IMR-90 (cell line): Measurements from ENCODE around the gene ZNF546. TPM values are rescaled to one million over a fixed set of nuclear protein-coding genes. Genes with fewer than 3 reads are reported as not detected.

ENCODE experiments used
- ATAC-seq: fragments of 200-7000 bp; cut with Tn5 transposase; 2 replicates; pipeline ENCODE4 v1.9.1; 2020; ENCODE audit warnings: low read depth, mild to moderate bottlenecking, moderate library complexity
- BruUV-seq: library from RNA; stranded (reverse); fragments of 400-500 nt; replicated peaks from 2 replicates; lab custom pipeline; 2021; lab: Mats Ljungman, UMichigan
- CTCF ChIA-PET: fragments of 300-600 bp; formaldehyde crosslinking; extraction: SDS; loops from one replicate; lab custom pipeline; 2021; ENCODE audit warnings: antibody characterized with exemption; lab: Yijun Ruan, JAX
- POLR2A ChIA-PET: fragments of 300-600 bp; sonication (Branson Sonifier 250); formaldehyde crosslinking; loops from one replicate; lab custom pipeline; 2022; ENCODE audit warnings: antibody characterized with exemption; ENCODE audit not compliant: unreplicated experiment; lab: Charles Lee
- DNase-seq: peaks from one replicate; pipeline ENCODE4 v3.0.0; 2013
- H2AFZ ChIP-seq: replicated peaks from 2 replicates; pipeline ENCODE3; 2013; ENCODE audit warnings: low read length, mild to moderate bottlenecking; ENCODE audit not compliant: poor library complexity
- H2AK5ac ChIP-seq: 2 replicates; pipeline ENCODE4 v1.6.1; 2013; ENCODE audit warnings: low read depth, low read length, inconsistent platforms
- H2AK9ac ChIP-seq: replicated peaks from 2 replicates; pipeline ENCODE3; 2013; ENCODE audit warnings: mild to moderate bottlenecking, low read depth, low read length, moderate library complexity; ENCODE audit not compliant: poor library complexity
- H2BK120ac ChIP-seq: 2 replicates; pipeline ENCODE4 v1.6.1; 2013; ENCODE audit warnings: low read depth, low read length, inconsistent platforms
- H2BK15ac ChIP-seq: 3 replicates; pipeline ENCODE4 v1.6.1; 2013; ENCODE audit warnings: low read depth, low read length, inconsistent platforms
- H2BK20ac ChIP-seq: 2 replicates; pipeline ENCODE4 v1.6.1; 2013; ENCODE audit warnings: low read depth, mild to moderate bottlenecking, inconsistent platforms, low read length, moderate library complexity
- H2BK5ac ChIP-seq: 2 replicates; pipeline ENCODE4 v1.6.1; 2013; ENCODE audit warnings: mild to moderate bottlenecking, low read depth, low read length, inconsistent platforms; ENCODE audit not compliant: poor library complexity, severe bottlenecking
- H3K14ac ChIP-seq: replicated peaks from 2 replicates; pipeline ENCODE4 v1.6.1; 2013; ENCODE audit warnings: low read depth, low read length, inconsistent platforms
- H3K18ac ChIP-seq: 2 replicates; pipeline ENCODE4 v1.6.1; 2013; ENCODE audit warnings: low read depth, low read length, control low read depth
- H3K23ac ChIP-seq: 2 replicates; pipeline ENCODE4 v1.6.1; 2013; ENCODE audit warnings: low read depth, low read length, inconsistent platforms
- H3K27ac ChIP-seq: 2 replicates; pipeline ENCODE4 v1.5.1; 2013; ENCODE audit warnings: mild to moderate bottlenecking, control low read depth, low read length; ENCODE audit not compliant: insufficient read depth
- H3K27me3 ChIP-seq: 2 replicates; pipeline ENCODE4 v1.6.1; 2013; ENCODE audit warnings: low read length; ENCODE audit not compliant: control insufficient read depth, insufficient read depth
- H3K36me3 ChIP-seq: 2 replicates; pipeline ENCODE4 v1.6.1; 2013; ENCODE audit warnings: low read length, mixed read lengths; ENCODE audit not compliant: control insufficient read depth, insufficient read depth
- H3K4ac ChIP-seq: 2 replicates; pipeline ENCODE4 v1.6.1; 2013; ENCODE audit warnings: low read depth, low read length, inconsistent platforms
- H3K4me1 ChIP-seq: 2 replicates; pipeline ENCODE4 v1.6.1; 2013; ENCODE audit warnings: low read length, mixed read lengths; ENCODE audit not compliant: control insufficient read depth, insufficient read depth
- H3K4me2 ChIP-seq: 2 replicates; pipeline ENCODE4 v1.6.1; 2013; ENCODE audit warnings: low read depth, mild to moderate bottlenecking, control low read depth, low read length, moderate library complexity
- H3K4me3 ChIP-seq: 2 replicates; pipeline ENCODE4 v1.5.1; 2013; ENCODE audit warnings: low read depth, mild to moderate bottlenecking, control low read depth, low read length, moderate library complexity; ENCODE audit not compliant: insufficient read depth
- H3K56ac ChIP-seq: 2 replicates; pipeline ENCODE4 v1.6.1; 2013; ENCODE audit warnings: low read length, inconsistent platforms; ENCODE audit not compliant: insufficient read depth; ENCODE audit errors: extremely low read depth
- H3K79me1 ChIP-seq, 2 experiments: 2 replicates each; pipeline ENCODE4 v1.6.1; 2013; ENCODE audit warnings: low read length in 2 of 2, inconsistent platforms in 1 of 2, low read depth in 1 of 2
- H3K9ac ChIP-seq: 2 replicates; pipeline ENCODE4 v1.6.1; 2013; ENCODE audit warnings: low read depth, low read length, control low read depth
- H3K9me1 ChIP-seq: 2 replicates; pipeline ENCODE4 v1.6.1; 2013; ENCODE audit warnings: low read length, inconsistent platforms; ENCODE audit not compliant: insufficient read depth
- H3K9me3 ChIP-seq: 2 replicates; pipeline ENCODE4 v1.6.1; 2013; ENCODE audit warnings: low read length; ENCODE audit not compliant: control insufficient read depth, insufficient read depth
- H4K20me1 ChIP-seq: 2 replicates; pipeline ENCODE4 v1.6.1; 2013; ENCODE audit warnings: low read length, inconsistent platforms; ENCODE audit not compliant: insufficient read depth
- H4K5ac ChIP-seq: 2 replicates; pipeline ENCODE4 v1.6.1; 2013; ENCODE audit warnings: mild to moderate bottlenecking, low read depth, low read length, control low read depth
- H4K8ac ChIP-seq, 2 experiments: 2 replicates each; pipeline ENCODE4 v1.6.1; 2013; ENCODE audit warnings: low read depth in 2 of 2, low read length in 2 of 2, control low read depth in 1 of 2, inconsistent platforms in 1 of 2
- H4K91ac ChIP-seq: 2 replicates; pipeline ENCODE4 v1.6.1; 2013; ENCODE audit warnings: low read depth, low read length, inconsistent platforms; ENCODE audit not compliant: insufficient read depth
- CHD1 ChIP-seq: IDR thresholded peaks from 2 replicates; pipeline ENCODE4 v1.6.1; 2012; ENCODE audit warnings: low read depth, low read length, improper control_type of control experiment
- FOS ChIP-seq: fragments of 150-350 bp; IDR thresholded peaks from 2 replicates; pipeline ENCODE4 v1.6.1; 2016; ENCODE audit warnings: low read depth, low read length
- MAFK ChIP-seq: IDR thresholded peaks from 2 replicates; pipeline ENCODE4 v1.6.1; 2012; ENCODE audit warnings: low read depth, low read length, improper control_type of control experiment
- MXI1 ChIP-seq: IDR thresholded peaks from 2 replicates; pipeline ENCODE4 v1.6.1; 2012; ENCODE audit warnings: low read depth, mild to moderate bottlenecking, low read length, moderate library complexity, borderline replicate concordance
- RAD21 ChIP-seq: IDR thresholded peaks from 2 replicates; pipeline ENCODE4 v1.6.1; 2012; ENCODE audit warnings: low read length, improper control_type of control experiment
- RFX5 ChIP-seq: IDR thresholded peaks from 2 replicates; pipeline ENCODE4 v1.8.0; 2012; ENCODE audit warnings: low read depth, mild to moderate bottlenecking, low read length, moderate library complexity
- SMC3 ChIP-seq: fragments of 150-350 bp; IDR thresholded peaks from 2 replicates; pipeline ENCODE4 v1.6.1; 2016; ENCODE audit warnings: low read depth, mild to moderate bottlenecking, antibody characterized with exemption, low read length, moderate library complexity
- WGBS, 2 experiments: methylation state at CpG; one replicate each; pipeline versions ENCODE4 v1.1.5 to v1.1.7; 2013; ENCODE audit warnings: missing lambda C conversion rate in 2 of 2; ENCODE audit not compliant: insufficient read length in 1 of 2; ENCODE audit errors: extremely low coverage in 2 of 2; 5-methylcytosine and 5-hydroxymethylcytosine counted together
- dilution Hi-C: fragments of 300-500 bp; cut with HindIII; formaldehyde crosslinking; loops from one replicate; pipeline ENCODE4 v1.14.3; 2018; ENCODE audit warnings: low sequenced_read_pairs; ENCODE audit not compliant: unreplicated experiment
- in situ Hi-C: fragments of 300-500 bp; cut with MboI; formaldehyde crosslinking; loops from 3 replicates; pipeline ENCODE4 v1.14.3; 2019; ENCODE audit warnings: low sequenced_read_pairs, inconsistent platforms, mixed read lengths
- intact Hi-C: fragments of 100-400 bp; cut with micrococcal nuclease; formaldehyde crosslinking; loops from 2 replicates; pipeline ENCODE4 v1.10.0; 2022
- polyA plus RNA-seq, 3 experiments: library from polyadenylated mRNA; depleted of rRNA; stranded (reverse); fragments of >200 nt; gene quantifications; 2 replicates each; pipeline ENCODE4 v1.2.3, GENCODE V29; 2012; ENCODE audit warnings: low replicate concordance in 1 of 3
- total RNA-seq: library from RNA; depleted of rRNA; stranded (reverse); fragments of >200 nt; gene quantifications from 2 replicates; pipeline ENCODE4 v1.2.3, GENCODE V29; 2012

Gene ZNF546
- total and polyA plus RNA-seq, 2 of the 4 experiments (the other 2 are of a cell fraction): 1.6 to 6.5 TPM

DNA sequence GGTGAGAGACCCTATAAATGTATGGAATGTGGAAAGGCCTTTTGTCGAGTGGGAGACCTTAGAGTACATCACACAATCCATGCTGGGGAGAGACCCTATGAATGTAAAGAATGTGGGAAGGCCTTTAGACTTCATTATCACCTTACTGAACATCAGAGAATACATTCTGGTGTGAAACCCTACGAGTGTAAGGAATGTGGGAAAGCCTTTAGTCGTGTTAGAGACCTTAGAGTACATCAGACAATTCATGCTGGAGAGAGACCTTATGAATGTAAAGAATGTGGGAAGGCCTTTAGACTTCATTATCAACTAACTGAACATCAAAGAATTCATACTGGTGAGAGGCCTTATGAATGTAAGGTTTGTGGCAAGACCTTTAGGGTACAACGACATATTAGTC is 17.1 kb downstream of the ZNF546 start:
- WGBS, 2 experiments: no CpG with 5 or more reads among the region's 4 CpGs
- H3K36me3 ChIP-seq: peaks cover 4% of the 10 kb centered on the region
- dilution Hi-C loops: no loop called here
- H4K8ac ChIP-seq: no peak overlapping the region
- H2AK9ac ChIP-seq: no peak overlapping the region
- no peak overlapping the region for H3K4me2 ChIP-seq
- no peak overlapping the region for H2BK120ac ChIP-seq
- no peak overlapping the region for H3K9ac ChIP-seq
- intact Hi-C loops: no loop called here
- H3K4ac ChIP-seq: no peak overlapping the region
- H2BK20ac ChIP-seq: no peak overlapping the region
- DNase-seq: no peak
- H3K9me1 ChIP-seq: no peaks in the 10 kb centered on the region
- POLR2A ChIA-PET: no interaction called here
- TF ChIP-seq MAFK (no peak), CHD1 (no peak), FOS (no peak), RFX5 (no peak), RAD21 (no peak), MXI1 (no peak), SMC3 (no peak)
- no peak overlapping the region for H2BK15ac ChIP-seq
- no peaks in the 10 kb centered on the region for H3K27me3 ChIP-seq
- H3K4me1 ChIP-seq: no peaks in the 10 kb centered on the region
- peaks cover 31% of the 10 kb centered on the region for H3K9me3 ChIP-seq
- no peak overlapping the region for H3K27ac ChIP-seq
- H4K91ac ChIP-seq: no peak overlapping the region
- in situ Hi-C loops: no loop called here
- H3K4me3 ChIP-seq: no peak overlapping the region
- H4K20me1 ChIP-seq: no peaks in the 10 kb centered on the region
- H4K5ac ChIP-seq: no peak overlapping the region
- no peak overlapping the region for H2AK5ac ChIP-seq
- BruUV-seq: no TSS peak
- H2AFZ ChIP-seq: no peak overlapping the region
- H3K23ac ChIP-seq: no peak overlapping the region
- no peak for ATAC-seq
- H2BK5ac ChIP-seq: no peak overlapping the region
- CTCF ChIA-PET: no interaction called here
- H3K56ac ChIP-seq: no peak overlapping the region
- H3K18ac ChIP-seq: no peak overlapping the region
- no peaks in the 10 kb centered on the region for H3K79me1 ChIP-seq
- H3K14ac ChIP-seq: no peak overlapping the region
